ENCODE data around the gene PRODH2.
"Not testable (repeated sequence)": the region's sequence is repeated elsewhere in the genome, so short reads cannot be mapped to it uniquely, and the experiment has no call there.

Gene PRODH2

DNA sequence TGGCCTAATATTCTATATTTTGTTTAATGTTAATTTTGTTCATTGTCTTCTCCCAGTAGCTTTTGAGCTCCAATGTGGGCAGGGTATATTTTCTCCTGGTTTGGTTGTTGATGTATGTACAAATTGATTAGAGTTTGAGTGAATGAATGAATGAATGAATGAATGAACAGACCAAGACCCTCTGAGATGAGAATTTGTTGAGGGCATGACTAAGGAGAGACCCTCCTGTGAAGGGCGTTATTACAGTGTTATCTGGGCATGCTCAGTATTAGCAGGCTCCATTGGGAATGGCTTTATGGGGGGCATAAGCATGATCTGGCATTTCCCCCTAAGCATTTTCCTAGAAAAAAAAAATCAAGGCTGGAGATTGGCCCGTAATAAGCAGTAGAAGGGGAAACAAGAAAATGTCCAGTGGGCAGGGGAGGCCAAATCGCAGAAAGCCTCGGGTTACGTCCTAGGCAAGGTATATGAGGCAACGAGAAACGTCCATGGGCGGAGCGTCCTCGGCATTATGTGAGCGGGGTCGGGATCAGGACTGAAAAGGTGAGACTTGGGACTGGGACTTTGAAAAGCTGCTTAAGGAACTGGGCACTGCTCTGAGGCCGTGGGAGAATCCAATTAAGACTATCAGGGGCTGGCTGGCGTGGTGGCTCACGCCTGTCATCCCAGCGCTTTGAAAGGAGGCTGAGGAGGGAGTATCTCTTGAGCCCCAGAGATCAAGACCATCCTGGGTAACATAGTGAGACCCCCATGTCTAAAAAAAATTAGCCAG lies 38.2 kb downstream of the PRODH2 start:
- Histone ChIP-seq H3K4me2 (ENCODE audit: low read length) (peak overlapping the region; percentile 62), H3K27me3 (ENCODE audit: control insufficient read depth, low read length) (no peaks in the 10 kb centered on the region), H3K79me2 (ENCODE audit: control insufficient read depth, low read length) (peaks cover 5% of the 10 kb centered on the region; the same call in 1 of the 2 replicates), H3K4me1 (ENCODE audit: control insufficient read depth, low read length) (peaks cover 15% of the 10 kb centered on the region), H3F3A (ENCODE audit: control insufficient read depth, insufficient read depth) (peaks cover 2% of the 10 kb centered on the region; the same call in 1 of the 2 replicates), H3K4me3 (ENCODE audit: low read length) (peak overlapping the region; percentile 72), H3K27ac (ENCODE audit: low read depth, low read length) (no peak overlapping the region), H3K36me3 (ENCODE audit: control insufficient read depth, low read length) (no peaks in the 10 kb centered on the region), H4K20me1 (ENCODE audit: control insufficient read depth, insufficient read depth, low read depth, low read length) (no peaks in the 10 kb centered on the region), H3K9me3 (ENCODE audit: control insufficient read depth, insufficient read depth, low read length) (no peaks in the 10 kb centered on the region), H3K9me2 (replicated peaks; ENCODE audit: control insufficient read depth, low read length) (no peaks in the 10 kb centered on the region)
- TF ChIP-seq EZH2phosphoT487 (IDR thresholded peaks at IDR 0.05; ENCODE audit: borderline replicate concordance, low read length): no peak
- TF ChIP-seq, protein P1, sequence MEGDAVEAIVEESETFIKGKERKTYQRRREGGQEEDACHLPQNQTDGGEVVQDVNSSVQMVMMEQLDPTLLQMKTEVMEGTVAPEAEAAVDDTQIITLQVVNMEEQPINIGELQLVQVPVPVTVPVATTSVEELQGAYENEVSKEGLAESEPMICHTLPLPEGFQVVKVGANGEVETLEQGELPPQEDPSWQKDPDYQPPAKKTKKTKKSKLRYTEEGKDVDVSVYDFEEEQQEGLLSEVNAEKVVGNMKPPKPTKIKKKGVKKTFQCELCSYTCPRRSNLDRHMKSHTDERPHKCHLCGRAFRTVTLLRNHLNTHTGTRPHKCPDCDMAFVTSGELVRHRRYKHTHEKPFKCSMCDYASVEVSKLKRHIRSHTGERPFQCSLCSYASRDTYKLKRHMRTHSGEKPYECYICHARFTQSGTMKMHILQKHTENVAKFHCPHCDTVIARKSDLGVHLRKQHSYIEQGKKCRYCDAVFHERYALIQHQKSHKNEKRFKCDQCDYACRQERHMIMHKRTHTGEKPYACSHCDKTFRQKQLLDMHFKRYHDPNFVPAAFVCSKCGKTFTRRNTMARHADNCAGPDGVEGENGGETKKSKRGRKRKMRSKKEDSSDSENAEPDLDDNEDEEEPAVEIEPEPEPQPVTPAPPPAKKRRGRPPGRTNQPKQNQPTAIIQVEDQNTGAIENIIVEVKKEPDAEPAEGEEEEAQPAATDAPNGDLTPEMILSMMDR (IDR thresholded peaks at IDR 0.05; ENCODE audit: low read depth, low read length, poor library complexity, severe bottlenecking): no peak

- Histone ChIP-seq H3K27me3 (ENCODE audit: control insufficient read depth, low read length) (no peaks in the 10 kb centered on the region), H3K27ac (ENCODE audit: low read depth, low read length) (no peak overlapping the region), H3K4me3 (ENCODE audit: low read length) (no peak overlapping the region), H3K9me3 (ENCODE audit: control insufficient read depth, insufficient read depth, low read length) (no peaks in the 10 kb centered on the region), H3K4me2 (ENCODE audit: low read length) (no peak overlapping the region), H3K79me2 (ENCODE audit: control insufficient read depth, low read length) (peaks cover 5% of the 10 kb centered on the region; the same call in 1 of the 2 replicates), H3K9me2 (replicated peaks; ENCODE audit: control insufficient read depth, low read length) (no peaks in the 10 kb centered on the region), H3K4me1 (ENCODE audit: control insufficient read depth, low read length) (peaks cover 15% of the 10 kb centered on the region), H4K20me1 (ENCODE audit: control insufficient read depth, insufficient read depth, low read depth, low read length) (no peaks in the 10 kb centered on the region), H3K36me3 (ENCODE audit: control insufficient read depth, low read length) (peaks cover 4% of the 10 kb centered on the region), H3F3A (ENCODE audit: control insufficient read depth, insufficient read depth) (peaks cover 2% of the 10 kb centered on the region; the same call in 1 of the 2 replicates)
- TF ChIP-seq, protein P1 (IDR thresholded peaks at IDR 0.05; ENCODE audit: low read depth, low read length, poor library complexity, severe bottlenecking): no peak
- no peak for TF ChIP-seq EZH2phosphoT487 (IDR thresholded peaks at IDR 0.05; ENCODE audit: borderline replicate concordance, low read length)
Observed at GRCh38 chr19:35773020-35773806, 39.4 kb downstream of the PRODH2 start.

DNA sequence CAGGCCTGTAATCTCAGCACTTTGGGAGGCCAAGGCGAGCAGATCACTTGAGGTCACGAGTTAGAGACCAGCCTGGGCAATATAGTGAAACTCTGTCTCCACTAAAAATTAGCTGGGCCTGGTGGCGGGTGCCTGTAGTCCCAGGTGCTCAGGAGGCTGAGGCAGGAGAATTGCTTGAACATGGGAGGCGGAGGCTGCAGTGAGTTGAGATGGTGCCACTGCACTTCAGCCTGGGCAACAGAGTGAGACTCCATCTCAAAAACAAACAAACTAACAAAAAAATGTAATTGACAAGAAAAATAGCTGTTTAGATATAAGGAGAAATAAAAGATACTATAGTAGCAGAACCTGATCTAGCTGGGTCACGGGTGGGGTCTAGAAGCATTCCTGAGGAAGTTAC lies 40.3 kb downstream of the PRODH2 start:
- Histone ChIP-seq H3K36me3 (ENCODE audit: control insufficient read depth, low read length) (peaks cover 11% of the 10 kb centered on the region), H3K4me1 (ENCODE audit: control insufficient read depth, low read length) (peaks cover 15% of the 10 kb centered on the region)
- H3K9me2 ChIP-seq (replicated peaks; ENCODE audit: control insufficient read depth, low read length); H3K27ac ChIP-seq (ENCODE audit: low read depth, low read length); H3F3A ChIP-seq (ENCODE audit: control insufficient read depth, insufficient read depth); H3K79me2 ChIP-seq (ENCODE audit: control insufficient read depth, low read length); H4K20me1 ChIP-seq (ENCODE audit: control insufficient read depth, insufficient read depth, low read depth, low read length); H3K9me3 ChIP-seq (ENCODE audit: control insufficient read depth, insufficient read depth, low read length); H3K4me3 ChIP-seq (ENCODE audit: low read length); H3K27me3 ChIP-seq (ENCODE audit: control insufficient read depth, low read length); H3K4me2 ChIP-seq (ENCODE audit: low read length): not testable (repeated sequence)

- H3K27me3 ChIP-seq (ENCODE audit: control insufficient read depth, low read length): no peaks in the 10 kb centered on the region
- no peak overlapping the region for H3K4me2 ChIP-seq (ENCODE audit: low read length)
- peaks cover 17% of the 10 kb centered on the region for H3K36me3 ChIP-seq (ENCODE audit: control insufficient read depth, low read length)
- H3K4me3 ChIP-seq (ENCODE audit: low read length): no peak overlapping the region
- no peak overlapping the region for H3K27ac ChIP-seq (ENCODE audit: low read depth, low read length)
- H3K4me1 ChIP-seq (ENCODE audit: control insufficient read depth, low read length): no peaks in the 10 kb centered on the region
- TF ChIP-seq, protein P1 (IDR thresholded peaks at IDR 0.05; ENCODE audit: low read depth, low read length, poor library complexity, severe bottlenecking): no peak
- no peak for TF ChIP-seq EZH2phosphoT487 (IDR thresholded peaks at IDR 0.05; ENCODE audit: borderline replicate concordance, low read length)
- H4K20me1 ChIP-seq (ENCODE audit: control insufficient read depth, insufficient read depth, low read depth, low read length): no peaks in the 10 kb centered on the region
- H3K9me2 ChIP-seq (replicated peaks; ENCODE audit: control insufficient read depth, low read length): no peaks in the 10 kb centered on the region
- H3K9me3 ChIP-seq (ENCODE audit: control insufficient read depth, insufficient read depth, low read length): no peaks in the 10 kb centered on the region
- no peaks in the 10 kb centered on the region for H3K79me2 ChIP-seq (ENCODE audit: control insufficient read depth, low read length)
- peaks cover 2% of the 10 kb centered on the region; the same call in 1 of the 2 replicates for H3F3A ChIP-seq (ENCODE audit: control insufficient read depth, insufficient read depth)
Observed at GRCh38 chr19:35768082-35768421, 44.6 kb downstream of the PRODH2 start.
